Middle frontal gyrus (tissue), 1 donor: ENCODE measurements around the gene HK2.
"Not testable (repeated sequence)": the region's sequence is repeated elsewhere in the genome, so short reads cannot be mapped to it uniquely, and the experiment has no call there.

Experiments
- DNase-seq: peaks from one replicate; pipeline ENCODE4 v3.0.0-alpha.2; 2015; ENCODE audit warnings: low spot score; ENCODE audit errors: extremely low spot score

HK2 gene

GRCh38 chr2:74834792-74835755 is 1.1 kb downstream of the HK2 start:
- no peak for DNase-seq

- no peak for DNase-seq
These were observed 2.1 kb downstream of the HK2 start for GRCh38 chr2:74835831-74836674.

DNA sequence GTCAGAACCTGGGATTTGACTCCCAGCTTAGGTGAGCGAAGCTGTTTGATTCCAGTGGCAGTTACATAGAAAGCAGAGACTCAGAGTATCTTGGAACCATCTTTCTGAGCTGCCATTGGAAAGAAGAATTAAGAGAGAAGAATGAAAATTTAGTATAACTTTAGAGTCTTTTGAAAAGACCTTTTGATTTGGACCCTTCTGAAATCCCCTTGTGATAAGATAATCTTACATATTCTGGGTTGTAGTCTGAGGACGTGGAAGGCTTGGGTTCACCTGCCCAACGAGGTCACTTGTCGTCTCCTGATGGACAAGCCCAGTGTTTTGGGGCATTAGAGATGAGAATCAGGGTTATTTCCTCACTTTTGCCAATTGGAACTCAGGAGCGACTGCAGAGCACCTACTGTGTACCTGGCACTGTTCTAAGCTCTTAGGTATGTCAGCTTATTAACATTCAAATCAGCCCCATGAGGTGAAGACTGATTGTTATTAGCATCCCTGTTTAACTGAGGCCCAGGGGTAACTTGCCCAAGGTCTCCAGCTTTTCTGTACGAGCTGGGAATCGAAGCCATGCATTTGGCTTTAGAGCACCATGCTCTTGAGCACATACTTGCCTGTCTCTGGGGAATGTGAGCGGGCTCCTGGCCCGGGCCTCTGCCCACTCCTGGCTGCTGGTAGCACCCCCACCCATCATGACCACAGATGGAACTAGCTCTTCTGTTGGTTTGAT is 2.9 kb downstream of the HK2 start:
- no peak for DNase-seq

- DNase-seq, result no peak
These were observed 7.7 kb downstream of the HK2 start for GRCh38 chr2:74841641-74842040.

GRCh38 chr2:74843433-74843832 is 9.5 kb downstream of the HK2 start:
- no peak for DNase-seq

DNA sequence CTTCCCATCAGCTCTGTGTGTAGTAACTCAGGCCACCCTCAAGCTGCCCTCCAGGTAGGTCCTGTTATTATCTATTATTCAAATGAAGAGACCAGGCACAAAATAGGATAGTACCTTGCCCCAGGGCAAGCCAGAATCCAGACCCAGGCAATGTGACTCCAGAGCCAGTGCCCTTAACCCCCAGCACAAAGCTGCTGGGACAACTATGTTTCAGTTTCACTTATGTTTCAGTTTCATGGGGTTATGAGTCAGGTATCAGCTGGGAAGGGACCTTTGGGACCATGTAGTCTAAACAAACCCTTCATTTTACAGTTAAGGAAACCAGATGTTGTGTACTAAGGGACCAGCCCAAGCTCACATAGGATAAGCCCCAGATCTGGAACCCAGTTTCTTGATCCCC is 10.0 kb downstream of the HK2 start:
- no peak for DNase-seq

GRCh38 chr2:74844752-74845151 is 10.8 kb downstream of the HK2 start:
- DNase-seq, result no peak

DNA sequence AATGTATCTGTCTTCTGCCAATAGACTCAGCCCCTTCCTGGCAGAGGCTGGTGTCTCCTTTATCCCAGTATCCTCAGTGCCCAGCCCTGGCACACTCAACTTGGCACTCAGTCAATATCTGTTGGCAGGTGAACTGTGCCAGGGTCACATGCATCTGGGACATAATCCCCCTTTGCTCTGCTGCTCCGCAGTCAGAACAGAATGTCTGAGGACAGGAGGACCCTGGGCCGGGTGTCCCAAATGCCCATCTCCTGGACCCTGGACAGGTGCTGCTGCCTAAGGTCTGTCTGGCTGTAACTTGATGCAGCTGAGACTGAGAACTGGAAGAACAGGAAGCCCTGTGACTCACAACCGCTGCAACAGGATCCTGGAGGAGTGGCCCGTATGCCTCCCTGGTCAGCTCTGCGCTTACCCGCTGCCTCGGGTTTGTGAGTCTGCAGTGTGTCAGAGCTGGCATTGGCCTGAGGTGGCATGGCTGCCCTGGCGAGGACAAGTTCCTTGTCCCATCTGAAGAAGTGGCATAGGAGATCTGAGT is 11.4 kb downstream of the HK2 start:
- DNase-seq, result no peak

DNA sequence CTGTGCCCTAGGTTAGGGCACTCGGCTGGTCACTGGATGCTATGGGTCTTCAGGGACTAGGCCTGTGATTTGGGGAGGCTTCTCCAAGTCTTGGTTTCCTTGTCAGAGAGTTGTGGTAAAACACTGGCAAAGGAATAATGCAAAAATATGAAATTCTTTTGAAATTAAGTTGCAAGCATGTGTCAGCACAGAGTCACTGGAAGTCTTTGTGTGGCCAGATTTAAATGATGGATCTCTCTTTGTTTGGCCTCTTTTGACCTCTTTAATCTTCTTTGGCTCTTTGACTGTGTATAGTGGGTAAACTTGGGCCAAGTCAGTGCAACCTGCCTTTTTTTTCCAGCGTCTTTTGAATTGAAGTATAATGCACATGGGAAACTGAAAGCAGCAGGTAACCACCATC is 12.1 kb downstream of the HK2 start:
- DNase-seq, result no peak

DNA sequence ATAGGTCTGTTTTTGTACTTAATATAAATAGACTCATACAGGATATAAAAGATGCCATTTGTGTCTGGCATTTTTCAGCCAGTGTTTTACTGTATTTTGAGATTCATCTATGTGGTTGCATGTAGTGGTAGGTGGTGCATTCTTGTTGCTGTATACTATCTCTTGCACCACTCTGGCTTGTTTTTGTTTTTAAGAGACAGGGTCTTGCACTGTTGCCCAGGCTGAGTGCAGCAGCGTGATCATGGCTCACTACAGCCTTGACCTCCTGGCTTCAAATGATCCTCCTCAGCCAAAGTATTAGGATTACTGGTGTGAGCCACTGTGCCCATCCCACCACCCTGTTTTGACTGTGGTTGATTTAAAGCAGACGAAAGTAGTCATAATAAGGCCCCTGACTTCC is 12.6 kb downstream of the HK2 start:
- no peak for DNase-seq

DNA sequence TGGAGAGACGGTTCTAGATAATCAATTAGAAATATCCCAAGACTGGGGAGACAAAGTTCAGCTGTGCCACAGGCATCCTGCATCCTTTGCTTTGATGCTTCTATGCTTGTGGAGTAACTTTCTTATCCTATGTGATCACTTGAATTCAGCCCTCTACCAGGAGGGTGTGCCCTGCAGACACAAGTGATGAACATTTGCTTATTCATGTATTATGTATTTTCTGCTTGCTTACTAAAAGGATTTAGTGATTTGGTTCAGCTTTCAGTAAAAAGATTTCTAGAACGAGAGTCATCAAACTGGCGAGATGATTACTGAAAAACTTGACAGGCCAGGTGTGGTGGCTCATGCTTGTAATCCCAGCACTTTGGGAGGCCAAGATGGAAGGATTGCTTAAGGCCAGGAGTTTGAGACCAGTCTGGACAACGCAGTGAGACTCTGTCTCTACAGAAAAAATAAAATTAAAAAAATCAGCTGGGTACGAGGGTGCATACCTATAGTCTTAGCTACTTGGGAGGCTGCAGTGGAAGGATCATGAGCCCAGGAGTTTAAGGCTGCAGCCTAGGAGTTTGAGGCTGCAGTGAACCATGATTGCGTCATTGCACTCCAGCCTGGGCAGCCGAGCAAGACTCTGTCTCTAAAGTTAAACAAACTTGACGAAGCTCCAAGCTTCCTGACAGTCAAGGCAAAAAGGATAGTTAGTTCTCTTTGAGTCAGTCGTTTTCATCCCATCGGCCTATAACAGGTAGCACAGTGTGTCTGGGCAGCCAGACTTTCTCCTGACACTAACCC is 13.3 kb downstream of the HK2 start:
- no peak for DNase-seq

GRCh38 chr2:74849228-74849892 is 15.4 kb downstream of the HK2 start:
- DNase-seq, result no peak

GRCh38 chr2:74850496-74851190 is 16.7 kb downstream of the HK2 start:
- DNase-seq, result no peak

- no peak for DNase-seq
These were observed 17.3 kb downstream of the HK2 start for GRCh38 chr2:74851191-74851566.

DNA sequence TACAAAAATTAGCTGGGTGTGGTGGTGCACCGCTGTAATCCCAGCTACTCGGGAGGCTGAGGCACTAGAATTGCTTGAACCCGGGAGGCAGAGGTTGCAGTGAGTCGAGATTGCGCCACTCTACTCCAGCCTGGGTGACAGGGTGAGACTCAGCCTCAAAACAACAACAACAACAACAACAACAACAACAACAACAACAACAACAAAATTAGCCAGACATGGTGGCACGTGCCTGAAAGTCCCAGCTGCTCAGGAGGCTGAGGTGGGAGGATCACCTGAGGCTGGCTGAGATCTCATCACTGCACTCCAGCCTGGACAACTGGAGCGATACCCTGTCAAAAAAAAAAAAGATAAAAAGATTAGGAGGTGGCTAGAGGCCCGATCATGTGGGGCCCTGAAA is 19.4 kb downstream of the HK2 start:
- not testable (repeated sequence) for DNase-seq

- DNase-seq, result no peak
These were observed 20.5 kb downstream of the HK2 start for GRCh38 chr2:74854401-74854800.

GRCh38 chr2:74855114-74855707 is 21.3 kb downstream of the HK2 start:
- not testable (repeated sequence) for DNase-seq

DNA sequence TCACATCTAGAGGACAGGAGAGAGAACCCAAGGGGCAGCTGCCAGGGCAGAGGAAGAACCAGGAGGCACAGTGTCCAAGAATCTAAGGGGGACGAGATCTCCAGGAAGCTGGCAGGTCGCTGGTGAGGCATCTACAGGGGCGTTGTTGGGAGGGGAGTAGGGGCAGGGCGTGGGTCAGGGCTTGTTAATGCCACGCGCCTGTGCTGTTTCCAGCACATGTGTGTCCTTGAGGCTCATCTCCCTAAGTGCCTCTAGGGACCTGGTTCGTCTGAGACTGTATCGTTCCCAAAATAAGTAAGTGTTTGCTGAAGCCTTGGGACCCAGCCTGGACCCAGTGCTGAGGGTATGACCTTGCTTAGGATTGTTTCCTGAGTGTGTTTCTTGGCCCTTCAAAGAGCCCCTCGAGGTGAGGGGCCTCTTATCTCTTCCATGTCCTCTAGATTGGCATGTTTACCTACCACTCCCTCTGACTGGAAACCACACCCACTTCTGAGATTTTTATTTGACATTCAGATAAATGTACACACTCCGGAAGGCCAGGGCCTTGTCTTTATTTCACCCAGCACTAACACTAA is 22.2 kb downstream of the HK2 start:
- no peak for DNase-seq

- DNase-seq, result no peak
These were observed 22.7 kb downstream of the HK2 start for GRCh38 chr2:74856599-74856998.
